Activated CD8-positive, alpha-beta memory T cell treated with anti-CD3 and anti-CD28 coated beads, Interleukin-2, amount 10 ng/mL, durations not matched to agents 7 days and 5 days (primary cell): ENCODE results near the gene TEX29. TPM values are rescaled to one million over a fixed set of nuclear protein-coding genes. Genes with fewer than 3 reads are reported as not detected.
A peak's percentile ranks its signal among the peaks of the same experiment; 100 is the strongest.

Experiments used
- ATAC-seq: fragments of 150-1000 bp; cut with Tn5 transposase; one replicate; pipeline ENCODE4 v1.10.0; 2021; ENCODE audit warnings: moderate library complexity
- CTCF ChIA-PET: fragments of 350-600 bp; sonication (Branson Sonifier 250); formaldehyde crosslinking; loops from one replicate; lab custom pipeline; 2021; ENCODE audit warnings: antibody characterized with exemption; lab: Charles Lee
- DNase-seq: peaks from one replicate; pipeline ENCODE4 v3.0.0-alpha.2; 2020
- H3K27ac Mint-ChIP-seq: one replicate; pipeline ENCODE4 v1.8.0; 2021; ENCODE audit warnings: mild to moderate bottlenecking, mixed read lengths
- H3K27me3 Mint-ChIP-seq: one replicate; pipeline ENCODE4 v1.8.0; 2021; ENCODE audit warnings: mixed read lengths
- H3K36me3 Mint-ChIP-seq: one replicate; pipeline ENCODE4 v1.8.0; 2021; ENCODE audit warnings: mild to moderate bottlenecking, mixed read lengths
- H3K4me1 Mint-ChIP-seq: one replicate; pipeline ENCODE4 v1.8.0; 2021; ENCODE audit warnings: mixed read lengths
- H3K4me3 Mint-ChIP-seq: one replicate; pipeline ENCODE4 v1.8.0; 2021; ENCODE audit warnings: mild to moderate bottlenecking, moderate library complexity, mixed read lengths
- H3K9me3 Mint-ChIP-seq: one replicate; pipeline ENCODE4 v1.8.0; 2022; ENCODE audit warnings: low read depth, mixed read lengths
- total RNA-seq, 2 experiments: library from RNA; stranded (reverse); gene quantifications; one replicate each; pipeline ENCODE4 v1.2.3, GENCODE V29; 2021

The TEX29 gene
- total RNA-seq, 2 experiments from 2014 or later: 0.40 to 0.96 TPM

DNA sequence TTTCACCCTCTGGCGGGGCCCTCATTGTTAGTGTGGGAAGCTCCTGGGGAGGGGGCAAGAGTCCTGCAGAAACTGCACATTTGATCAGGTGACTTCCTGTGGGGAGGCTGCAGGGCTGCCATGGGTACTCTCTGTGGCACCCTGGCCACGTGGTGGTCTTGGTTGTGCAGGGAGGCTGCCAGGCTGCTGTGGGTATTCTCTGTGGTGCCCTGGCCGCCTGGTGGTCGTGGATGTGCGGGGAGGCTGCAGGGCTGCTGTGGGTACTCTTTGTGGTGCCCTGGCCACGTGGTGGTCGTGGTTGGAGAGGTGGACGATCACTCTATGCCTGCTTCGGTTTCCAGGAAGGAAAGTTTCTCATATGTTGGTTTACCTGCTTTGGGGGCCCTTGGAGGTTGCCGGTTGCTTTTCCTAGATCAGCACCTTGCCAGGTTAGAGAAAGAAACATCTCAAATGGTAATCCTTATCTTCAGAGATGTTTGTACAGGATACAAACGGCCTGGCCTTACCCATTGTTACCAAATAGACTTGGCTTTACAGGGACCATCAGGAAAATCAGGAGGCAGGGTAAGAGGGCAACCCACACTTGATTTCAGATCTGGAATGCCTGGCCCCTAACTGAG lies 22.9 kb downstream of the TEX29 start:
- H3K4me1 Mint-ChIP-seq: peaks cover 9% of the 10 kb centered on the region
- DNase-seq: no peak
- peaks cover 3% of the 10 kb centered on the region for H3K9me3 Mint-ChIP-seq
- H3K27me3 Mint-ChIP-seq: no peaks in the 10 kb centered on the region
- no peak overlapping the region for H3K4me3 Mint-ChIP-seq
- no peaks in the 10 kb centered on the region for H3K36me3 Mint-ChIP-seq
- H3K27ac Mint-ChIP-seq: peak overlapping the region; percentile 8
- CTCF ChIA-PET: no interaction called here
- ATAC-seq: no peak

DNA sequence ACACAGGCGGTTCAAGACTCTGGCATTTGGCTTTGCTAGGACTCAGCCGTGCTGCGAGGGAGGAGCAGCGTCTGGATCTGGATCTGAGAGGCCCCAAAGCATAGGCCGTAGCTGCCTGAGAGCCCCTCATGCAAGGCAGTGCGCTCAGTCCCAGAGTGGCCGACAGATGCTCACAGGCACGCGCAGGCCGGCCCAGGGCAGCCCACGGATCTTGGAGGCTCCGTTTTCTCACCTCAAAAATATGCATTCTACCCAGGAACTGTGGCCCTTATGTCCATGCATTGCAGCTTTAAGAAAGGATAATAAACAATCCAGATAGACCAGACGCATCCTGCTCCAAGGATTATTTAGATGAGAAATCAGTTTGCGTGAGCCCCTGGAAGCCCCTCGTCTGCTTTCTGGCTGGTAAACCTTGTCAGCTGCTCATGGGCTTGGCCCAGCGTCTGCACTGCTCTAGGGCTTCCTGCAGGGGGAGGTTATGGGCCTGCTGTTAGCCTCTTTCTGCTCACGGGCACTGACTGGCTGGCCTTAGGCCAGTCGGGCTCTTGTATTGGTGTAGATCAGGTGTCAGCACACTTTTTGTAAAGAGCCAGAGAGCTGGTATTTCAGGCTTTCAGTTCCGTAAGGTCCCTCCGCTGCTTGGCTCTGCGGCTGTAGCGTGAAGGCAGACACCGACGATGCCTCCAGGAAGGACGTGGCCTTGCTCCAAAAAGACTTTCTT lies 24.2 kb downstream of the TEX29 start:
- H3K36me3 Mint-ChIP-seq: no peaks in the 10 kb centered on the region

DNA sequence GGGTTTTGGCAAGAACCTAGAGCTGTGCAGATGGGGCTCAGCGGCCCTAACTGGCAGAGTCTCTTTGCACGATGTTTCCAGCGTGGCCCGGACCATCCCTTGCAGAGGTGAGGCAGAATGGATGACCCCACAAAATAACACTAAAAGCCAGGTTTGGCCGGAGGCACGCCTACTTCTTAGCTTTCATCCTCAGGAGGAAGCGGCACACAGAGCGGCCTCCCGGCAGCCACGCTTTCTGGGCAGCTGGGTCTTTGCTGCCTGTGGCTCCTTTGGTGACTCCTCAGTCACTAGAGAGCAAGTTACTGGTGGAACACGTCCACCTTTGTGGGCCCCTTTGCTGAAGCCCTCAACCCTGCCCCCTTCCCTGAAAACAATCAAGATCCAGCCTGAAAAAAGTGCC lies 25.2 kb downstream of the TEX29 start:
- no peaks in the 10 kb centered on the region for H3K9me3 Mint-ChIP-seq
- H3K36me3 Mint-ChIP-seq: no peaks in the 10 kb centered on the region
- no peak overlapping the region for H3K27ac Mint-ChIP-seq
- peaks cover 9% of the 10 kb centered on the region for H3K4me1 Mint-ChIP-seq
- CTCF ChIA-PET: no interaction called here
- H3K27me3 Mint-ChIP-seq: no peaks in the 10 kb centered on the region
- no peak for DNase-seq
- no peak overlapping the region for H3K4me3 Mint-ChIP-seq
- no peak for ATAC-seq

More for the DNA sequence above, 24.2 kb downstream of the TEX29 start:
- no peaks in the 10 kb centered on the region for H3K9me3 Mint-ChIP-seq
- H3K27me3 Mint-ChIP-seq: no peaks in the 10 kb centered on the region
- ATAC-seq (no peak), DNase-seq (no peak)
- peaks cover 9% of the 10 kb centered on the region for H3K4me1 Mint-ChIP-seq
- CTCF ChIA-PET: no interaction called here
- H3K4me3 Mint-ChIP-seq: no peak overlapping the region
- no peak overlapping the region for H3K27ac Mint-ChIP-seq

DNA sequence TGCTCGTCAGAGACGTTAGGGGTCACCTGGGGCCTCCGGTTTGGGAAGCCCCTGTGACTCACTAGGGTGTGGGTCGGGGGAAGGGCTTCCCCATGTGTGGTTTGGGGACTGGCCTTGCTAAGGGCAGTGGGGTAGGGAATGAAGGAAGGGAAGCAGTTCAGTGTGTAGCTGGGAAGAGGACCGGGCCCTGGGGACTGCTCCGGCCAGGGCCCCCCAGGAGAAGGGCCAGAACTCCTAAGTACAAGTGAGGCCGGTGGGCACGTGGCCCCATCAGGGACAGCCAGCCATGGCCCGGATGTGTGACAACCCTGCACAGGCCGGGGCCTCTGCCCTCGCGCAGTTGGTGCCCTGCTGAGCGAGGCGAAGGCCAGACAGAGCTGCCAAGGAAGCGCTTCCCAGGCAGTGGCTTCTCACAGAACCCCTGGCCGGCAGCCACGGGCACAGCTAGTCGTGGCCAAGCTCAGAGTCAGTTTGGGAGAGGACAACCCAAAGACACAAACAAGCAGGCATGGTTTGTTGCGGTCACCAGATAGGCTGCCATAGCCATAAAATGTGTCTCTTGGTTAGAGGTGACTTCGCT lies 25.7 kb downstream of the TEX29 start:
- no peak for DNase-seq
- CTCF ChIA-PET: no interaction called here
- H3K4me1 Mint-ChIP-seq: peaks cover 9% of the 10 kb centered on the region
- no peak overlapping the region for H3K4me3 Mint-ChIP-seq
- no peaks in the 10 kb centered on the region for H3K27me3 Mint-ChIP-seq
- no peaks in the 10 kb centered on the region for H3K36me3 Mint-ChIP-seq
- no peak for ATAC-seq
- no peak overlapping the region for H3K27ac Mint-ChIP-seq
- H3K9me3 Mint-ChIP-seq: no peaks in the 10 kb centered on the region

DNA sequence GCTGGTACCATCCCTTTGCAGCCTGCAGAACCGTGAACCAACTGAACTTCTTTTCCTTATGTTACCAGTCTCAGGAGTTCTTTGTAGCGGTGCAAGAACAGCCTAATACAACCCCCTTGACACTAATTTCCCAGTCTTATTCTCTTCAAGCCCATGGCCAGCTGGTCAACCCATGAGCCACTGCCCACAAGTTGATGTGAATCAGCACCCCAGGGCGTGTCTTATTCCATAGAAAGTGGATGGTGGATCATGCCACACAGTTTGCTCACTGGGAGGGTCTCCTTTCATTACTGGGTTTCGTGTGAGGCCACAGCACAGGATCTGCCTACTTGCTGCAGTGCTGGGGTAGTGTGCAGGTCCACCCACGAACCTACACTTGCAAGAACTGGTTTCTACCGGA lies 27.0 kb downstream of the TEX29 start:
- Mint-ChIP-seq H3K4me3 (no peak overlapping the region), H3K9me3 (no peaks in the 10 kb centered on the region), H3K27me3 (peaks cover 7% of the 10 kb centered on the region), H3K27ac (no peak overlapping the region), H3K36me3 (peaks cover 2% of the 10 kb centered on the region), H3K4me1 (peaks cover 9% of the 10 kb centered on the region)
- DNase-seq (no peak), ATAC-seq (no peak)
- CTCF ChIA-PET: no interaction called here

GRCh38 chr13:111353508-111353907 lies 33.1 kb downstream of the TEX29 start:
- no peak overlapping the region for H3K4me3 Mint-ChIP-seq
- no peak overlapping the region for H3K27ac Mint-ChIP-seq
- peaks cover 22% of the 10 kb centered on the region for H3K27me3 Mint-ChIP-seq
- H3K36me3 Mint-ChIP-seq: peaks cover 2% of the 10 kb centered on the region
- CTCF ChIA-PET: no interaction called here
- DNase-seq (no peak), ATAC-seq (no peak)
- no peaks in the 10 kb centered on the region for H3K4me1 Mint-ChIP-seq
- no peaks in the 10 kb centered on the region for H3K9me3 Mint-ChIP-seq

- CTCF ChIA-PET: no interaction called here
- Mint-ChIP-seq H3K27ac (no peak overlapping the region), H3K4me1 (no peaks in the 10 kb centered on the region), H3K27me3 (peaks cover 22% of the 10 kb centered on the region), H3K4me3 (no peak overlapping the region), H3K36me3 (peaks cover 2% of the 10 kb centered on the region), H3K9me3 (no peaks in the 10 kb centered on the region)
- DNase-seq (no peak), ATAC-seq (no peak)
Measured at GRCh38 chr13:111354789-111355188, 34.3 kb downstream of the TEX29 start.

GRCh38 chr13:111356795-111357194 lies 36.4 kb downstream of the TEX29 start:
- no peak for ATAC-seq
- DNase-seq: no peak
- H3K4me3 Mint-ChIP-seq: no peak overlapping the region
- H3K27ac Mint-ChIP-seq: no peak overlapping the region
- peaks cover 2% of the 10 kb centered on the region for H3K36me3 Mint-ChIP-seq
- peaks cover 22% of the 10 kb centered on the region for H3K27me3 Mint-ChIP-seq
- CTCF ChIA-PET: no interaction called here
- no peaks in the 10 kb centered on the region for H3K9me3 Mint-ChIP-seq
- H3K4me1 Mint-ChIP-seq: no peaks in the 10 kb centered on the region

DNA sequence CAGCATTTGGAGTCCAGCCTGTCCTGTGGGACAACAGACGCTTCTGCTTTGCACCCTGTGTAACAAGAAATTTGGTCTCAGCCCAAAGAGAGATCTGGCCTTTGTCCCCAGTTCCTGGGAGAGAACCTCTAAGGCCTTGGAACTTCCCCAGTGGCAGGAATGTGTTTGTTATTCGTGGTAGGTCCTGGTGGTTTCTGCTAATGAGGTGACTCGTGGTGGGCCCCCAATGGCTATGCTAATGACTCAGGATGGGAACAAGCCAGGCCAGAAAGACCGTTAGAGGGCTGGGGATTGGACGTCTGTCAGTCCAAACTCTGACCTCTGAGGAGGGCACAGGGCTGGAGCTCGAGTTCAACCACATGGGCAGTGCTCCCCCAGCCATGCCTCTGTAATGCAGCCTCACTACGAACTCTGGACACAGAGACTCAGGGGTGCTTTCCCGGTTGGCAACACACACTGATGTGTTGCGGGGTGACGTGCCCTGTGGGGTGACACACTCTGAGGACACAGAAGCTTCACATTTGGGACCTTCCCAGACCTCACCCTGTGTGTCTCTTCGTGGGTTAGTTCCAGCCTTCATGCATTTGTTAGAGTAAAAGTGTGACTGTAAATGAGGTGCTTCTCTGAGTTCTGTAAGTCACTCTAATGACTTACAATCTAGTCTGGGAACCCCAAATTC lies 38.9 kb downstream of the TEX29 start:
- Mint-ChIP-seq H3K27ac (no peak overlapping the region), H3K4me1 (no peaks in the 10 kb centered on the region), H3K36me3 (no peaks in the 10 kb centered on the region), H3K27me3 (peaks cover 17% of the 10 kb centered on the region), H3K4me3 (no peak overlapping the region), H3K9me3 (no peaks in the 10 kb centered on the region)
- CTCF ChIA-PET: no interaction called here
- no peak for DNase-seq
- ATAC-seq: no peak

DNA sequence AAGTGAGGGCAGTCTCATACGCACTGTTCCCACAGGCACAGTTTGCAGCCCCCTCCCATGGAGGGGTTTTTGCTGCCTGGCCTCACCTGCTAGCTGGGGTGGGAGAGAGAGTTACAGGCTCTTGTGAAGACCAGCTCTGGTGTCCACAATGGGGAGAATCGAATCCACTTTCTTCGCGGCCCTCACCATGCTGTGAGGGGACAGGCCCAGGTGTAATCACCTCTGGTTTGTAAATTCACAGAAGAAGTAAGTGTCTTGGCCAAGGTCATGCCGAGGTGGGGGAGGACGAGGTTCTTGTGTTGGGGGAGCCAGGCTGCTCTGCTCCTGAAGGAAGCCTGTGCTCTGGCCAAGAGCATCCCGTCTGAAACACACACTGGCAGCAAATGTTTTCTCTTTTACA lies 39.5 kb downstream of the TEX29 start:
- no peak overlapping the region for H3K27ac Mint-ChIP-seq
- H3K27me3 Mint-ChIP-seq: peaks cover 12% of the 10 kb centered on the region
- no peaks in the 10 kb centered on the region for H3K9me3 Mint-ChIP-seq
- DNase-seq (no peak), ATAC-seq (no peak)
- no peaks in the 10 kb centered on the region for H3K36me3 Mint-ChIP-seq
- no peak overlapping the region for H3K4me3 Mint-ChIP-seq
- H3K4me1 Mint-ChIP-seq: no peaks in the 10 kb centered on the region
- CTCF ChIA-PET: no interaction called here

DNA sequence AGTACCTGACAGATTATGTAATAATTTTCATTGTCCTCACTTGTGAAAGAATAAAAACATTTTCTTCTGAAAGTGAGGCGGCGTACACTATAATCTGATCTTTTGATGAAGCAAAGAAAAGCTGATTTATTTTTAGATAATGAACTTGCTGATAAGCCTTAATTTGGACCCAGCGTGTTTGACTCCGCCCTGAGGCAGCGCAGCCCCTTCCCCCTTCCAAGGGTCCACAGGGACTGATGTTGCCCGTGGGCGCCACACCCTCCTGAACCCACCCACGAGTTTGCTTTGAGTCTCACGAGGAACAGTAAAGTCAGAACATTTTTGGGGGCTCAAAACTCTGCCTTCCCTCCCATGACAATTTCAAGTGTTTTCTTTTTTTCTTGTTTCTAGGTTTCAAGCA lies 40.0 kb downstream of the TEX29 start:
- H3K4me1 Mint-ChIP-seq: no peaks in the 10 kb centered on the region
- H3K4me3 Mint-ChIP-seq: no peak overlapping the region
- H3K9me3 Mint-ChIP-seq: no peaks in the 10 kb centered on the region
- peaks cover 8% of the 10 kb centered on the region for H3K27me3 Mint-ChIP-seq
- CTCF ChIA-PET: no interaction called here
- DNase-seq (no peak), ATAC-seq (no peak)
- H3K36me3 Mint-ChIP-seq: no peaks in the 10 kb centered on the region
- no peak overlapping the region for H3K27ac Mint-ChIP-seq

- Mint-ChIP-seq H3K4me3 (no peak overlapping the region), H3K27ac (no peak overlapping the region), H3K36me3 (no peaks in the 10 kb centered on the region), H3K9me3 (no peaks in the 10 kb centered on the region), H3K4me1 (no peaks in the 10 kb centered on the region), H3K27me3 (peaks cover 5% of the 10 kb centered on the region)
- CTCF ChIA-PET: no interaction called here
- DNase-seq: no peak
- no peak for ATAC-seq
Measured at GRCh38 chr13:111361046-111361872, 40.8 kb downstream of the TEX29 start.
